Nephron (organoid): ENCODE results near the gene SORCS2.

Source experiments
- H3K27ac Mint-ChIP-seq, 3 experiments: 2 replicates each; pipeline ENCODE4 v1.8.0; 2020; ENCODE audit warnings: mixed read lengths in 3 of 3, mild to moderate bottlenecking in 2 of 3, moderate library complexity in 1 of 3
- H3K27me3 Mint-ChIP-seq: 2 replicates; pipeline ENCODE4 v1.8.0; 2021; ENCODE audit warnings: low read depth, mild to moderate bottlenecking, moderate library complexity, mixed read lengths
- H3K36me3 Mint-ChIP-seq: 2 replicates; pipeline ENCODE4 v1.8.0; 2020; ENCODE audit warnings: low read depth, mixed read lengths
- H3K4me1 Mint-ChIP-seq: 2 replicates; pipeline ENCODE4 v1.8.0; 2020; ENCODE audit warnings: mixed read lengths
- H3K4me3 Mint-ChIP-seq, 3 experiments: 2 replicates each; pipeline ENCODE4 v1.8.0; 2020; ENCODE audit warnings: mild to moderate bottlenecking in 3 of 3, mixed read lengths in 3 of 3, moderate library complexity in 2 of 3
- H3K9me3 Mint-ChIP-seq: 2 replicates; pipeline ENCODE4 v1.8.0; 2020; ENCODE audit warnings: mixed read lengths
- CTCF ChIP-seq, 3 experiments: fragments of 200-600 bp; sonication (generic); IDR thresholded peaks; one replicate each; pipeline ENCODE4 v1.5.0; 2021; ENCODE audit warnings: antibody characterized with exemption in 3 of 3; ENCODE audit not compliant: unreplicated experiment in 3 of 3

Gene SORCS2

GRCh38 chr4:7485096-7485495 is 292.8 kb downstream of the SORCS2 start:
- peak overlapping the region in 1 of 3 experiments; percentile 42 for H3K27ac Mint-ChIP-seq
- H3K4me3 Mint-ChIP-seq = no peak overlapping the region
- H3K4me1 Mint-ChIP-seq = peaks cover 32% of the 10 kb centered on the region
- no peak for TF ChIP-seq CTCF (IDR thresholded peaks at IDR 0.05; ENCODE audit: unreplicated experiment in 3 of 3)
- peaks cover 16% of the 10 kb centered on the region for H3K27me3 Mint-ChIP-seq
- H3K36me3 Mint-ChIP-seq = no peaks in the 10 kb centered on the region
- H3K9me3 Mint-ChIP-seq = no peaks in the 10 kb centered on the region

- Mint-ChIP-seq H3K27me3 (peaks cover 16% of the 10 kb centered on the region), H3K36me3 (no peaks in the 10 kb centered on the region), H3K9me3 (no peaks in the 10 kb centered on the region), H3K4me1 (peaks cover 32% of the 10 kb centered on the region), H3K27ac (no peak overlapping the region), H3K4me3 (no peak overlapping the region)
- TF ChIP-seq CTCF (IDR thresholded peaks at IDR 0.05; ENCODE audit: unreplicated experiment in 3 of 3) = no peak
These were observed 293.8 kb downstream of the SORCS2 start for GRCh38 chr4:7486101-7486500.

- Mint-ChIP-seq H3K27ac (no peak overlapping the region), H3K27me3 (peaks cover 16% of the 10 kb centered on the region), H3K4me1 (peaks cover 32% of the 10 kb centered on the region), H3K36me3 (no peaks in the 10 kb centered on the region), H3K4me3 (no peak overlapping the region), H3K9me3 (peaks cover 5% of the 10 kb centered on the region)
- no peak for TF ChIP-seq CTCF (IDR thresholded peaks at IDR 0.05; ENCODE audit: unreplicated experiment in 3 of 3)
These were observed 295.2 kb downstream of the SORCS2 start for GRCh38 chr4:7487502-7487901.

GRCh38 chr4:7487998-7488671 is 295.8 kb downstream of the SORCS2 start:
- peaks cover 5% of the 10 kb centered on the region for H3K9me3 Mint-ChIP-seq
- H3K4me3 Mint-ChIP-seq = no peak overlapping the region
- no peaks in the 10 kb centered on the region for H3K36me3 Mint-ChIP-seq
- no peak for TF ChIP-seq CTCF (IDR thresholded peaks at IDR 0.05; ENCODE audit: unreplicated experiment in 3 of 3)
- H3K27ac Mint-ChIP-seq = no peak overlapping the region
- peaks cover 16% of the 10 kb centered on the region for H3K27me3 Mint-ChIP-seq
- peaks cover 32% of the 10 kb centered on the region for H3K4me1 Mint-ChIP-seq

DNA sequence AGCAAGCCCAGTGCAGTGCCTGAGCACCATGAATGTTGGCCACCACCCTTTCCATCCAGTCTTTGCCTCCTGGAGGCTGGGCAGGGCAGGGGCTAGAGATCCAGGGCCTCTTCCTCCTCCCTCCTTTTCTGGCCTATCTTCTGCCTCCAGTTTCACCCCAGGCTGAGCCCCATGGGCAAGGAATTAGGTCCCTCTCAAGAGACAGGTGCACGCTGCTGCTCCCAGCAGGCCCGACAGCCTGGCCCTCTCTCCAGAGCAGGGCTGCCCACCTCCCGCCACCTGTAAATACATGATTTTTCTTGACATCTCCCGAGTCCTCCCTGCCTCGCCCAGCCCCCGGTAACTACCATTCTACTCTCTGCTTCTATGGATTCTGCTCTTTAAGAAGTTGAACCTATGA is 299.6 kb downstream of the SORCS2 start:
- H3K36me3 Mint-ChIP-seq = no peaks in the 10 kb centered on the region
- peaks cover 5% of the 10 kb centered on the region for H3K9me3 Mint-ChIP-seq
- TF ChIP-seq CTCF (IDR thresholded peaks at IDR 0.05; ENCODE audit: unreplicated experiment in 3 of 3) = no peak
- H3K4me3 Mint-ChIP-seq = no peak overlapping the region
- peaks cover 43% of the 10 kb centered on the region for H3K4me1 Mint-ChIP-seq
- peaks cover 15% of the 10 kb centered on the region for H3K27me3 Mint-ChIP-seq
- H3K27ac Mint-ChIP-seq = no peak overlapping the region
